ENCODE measurements around the gene SYNJ2. TPM values are rescaled to one million over a fixed set of nuclear protein-coding genes. Genes with fewer than 3 reads are reported as not detected.

Gene SYNJ2
- total RNA-seq, 1 experiment from 2014 or later: 70.0 TPM

GRCh38 chr6:158076548-158076947, 94.9 kb downstream of the SYNJ2 start:
- peaks cover 9% of the 10 kb centered on the region for H3K4me1 ChIP-seq (ENCODE audit: control insufficient read depth, insufficient read depth, low read length)
- H3K27ac ChIP-seq (ENCODE audit: low read length): no peak overlapping the region
- in situ Hi-C loops (cut with HindIII; ENCODE audit: low pct_unique_long_range_greater_than_20kb, low sequenced_read_pairs) (no loop called here), intact Hi-C loops (cut with micrococcal nuclease; ENCODE audit: unreplicated experiment) (no loop called here)
- CTCF ChIA-PET: no interaction called here
- TF ChIP-seq REST (IDR thresholded peaks at IDR 0.05; ENCODE audit: insufficient read depth in 1 of 2, low read depth in 2 of 2, low read length in 1 of 2) (no peak), SIN3A (IDR thresholded peaks at IDR 0.05; ENCODE audit: borderline replicate concordance, insufficient read depth, low read depth, low read length) (no peak), CTCF (IDR thresholded peaks at IDR 0.05) (no peak), POLR2AphosphoS5 (IDR thresholded peaks at IDR 0.05; ENCODE audit: low read depth, low read length) (no peak), TCF7L2 (IDR thresholded peaks at IDR 0.05; ENCODE audit: low read depth, low read length) (no peak)
- no peak overlapping the region for H3K4me3 ChIP-seq (ENCODE audit: low read depth in 2 of 2, low read length in 2 of 2)
- ATAC-seq (no peak), DNase-seq (ENCODE audit: low read depth, low spot score) (no peak)
- no peaks in the 10 kb centered on the region for H3K9me3 ChIP-seq (ENCODE audit: control insufficient read depth, insufficient read depth, low read depth, low read length)
- H3K27me3 ChIP-seq (ENCODE audit: control insufficient read depth, insufficient read depth, low read length): no peaks in the 10 kb centered on the region
- POLR2A ChIA-PET: interaction anchor here (0.7 kb wide), 1 partner anchor 47 kb away, joined by 3 read pairs; no protein-coding TSS in a partner anchor
- H3K36me3 ChIP-seq (ENCODE audit: control insufficient read depth, insufficient read depth, low read length): peaks cover 21% of the 10 kb centered on the region
- no TSS peak for BruUV-seq (replicated peaks)

GRCh38 chr6:158077676-158078075, 96.0 kb downstream of the SYNJ2 start:
- CTCF ChIA-PET: no interaction called here
- ATAC-seq: no peak
- H3K27ac ChIP-seq (ENCODE audit: low read length): no peak overlapping the region
- H3K27me3 ChIP-seq (ENCODE audit: control insufficient read depth, insufficient read depth, low read length): no peaks in the 10 kb centered on the region
- peaks cover 21% of the 10 kb centered on the region for H3K36me3 ChIP-seq (ENCODE audit: control insufficient read depth, insufficient read depth, low read length)
- no peaks in the 10 kb centered on the region for H3K4me1 ChIP-seq (ENCODE audit: control insufficient read depth, insufficient read depth, low read length)
- no peak overlapping the region for H3K4me3 ChIP-seq (ENCODE audit: low read depth in 2 of 2, low read length in 2 of 2)
- DNase-seq (ENCODE audit: low read depth, low spot score): no peak
- in situ Hi-C loops (cut with HindIII; ENCODE audit: low pct_unique_long_range_greater_than_20kb, low sequenced_read_pairs): no loop called here
- intact Hi-C loops (cut with micrococcal nuclease; ENCODE audit: unreplicated experiment): no loop called here
- no TSS peak for BruUV-seq (replicated peaks)
- POLR2A ChIA-PET: no interaction called here
- TF ChIP-seq TCF7L2 (IDR thresholded peaks at IDR 0.05; ENCODE audit: low read depth, low read length) (no peak), CTCF (IDR thresholded peaks at IDR 0.05) (no peak), POLR2AphosphoS5 (IDR thresholded peaks at IDR 0.05; ENCODE audit: low read depth, low read length) (no peak), REST (IDR thresholded peaks at IDR 0.05; ENCODE audit: insufficient read depth in 1 of 2, low read depth in 2 of 2, low read length in 1 of 2) (no peak), SIN3A (IDR thresholded peaks at IDR 0.05; ENCODE audit: borderline replicate concordance, insufficient read depth, low read depth, low read length) (no peak)
- no peaks in the 10 kb centered on the region for H3K9me3 ChIP-seq (ENCODE audit: control insufficient read depth, insufficient read depth, low read depth, low read length)
